Omental fat pad (tissue), 4 donors: Measurements from ENCODE around the gene KRT73. TPM values are rescaled to one million over a fixed set of nuclear protein-coding genes. Genes with fewer than 3 reads are reported as not detected.

Experiments used
- ATAC-seq: fragments of 150-250 bp; one replicate; pipeline ENCODE4 v1.9.1; 2016; ENCODE audit warnings: mild to moderate bottlenecking, moderate library complexity; ENCODE audit not compliant: low FRiP score
- DNase-seq: peaks from one replicate; pipeline ENCODE4 v3.0.0-alpha.2; 2019; ENCODE audit warnings: low spot score
- CTCF ChIP-seq, 3 donors: fragments of 450-650 bp; IDR thresholded peaks; one replicate each; pipeline ENCODE4 v1.5.1; 2016 to 2017; ENCODE audit warnings: antibody characterized with exemption in 3 of 3, mild to moderate bottlenecking in 3 of 3, moderate library complexity in 2 of 3
- total RNA-seq, 4 donors: library from RNA; depleted of rRNA; stranded (reverse); fragments of >200 nt; gene quantifications; one replicate each; pipeline ENCODE4 v1.1.0, GENCODE V29; 2016

KRT73 gene
- total RNA-seq = not detected

GRCh38 chr12:52618216-52618615 lies at the start of gene KRT73:
Gene KRT73, minus strand, starts transcription at chr12:52618559. Its CDS starts 35 bp downstream, at chr12:52618524.
- ATAC-seq = no peak
- TF ChIP-seq CTCF (IDR thresholded peaks at IDR 0.05) = no peak
- no peak for DNase-seq

GRCh38 chr12:52667931-52668330 lies 49.6 kb upstream of the KRT73 start:
- ATAC-seq (no peak), DNase-seq (no peak)
- no peak for TF ChIP-seq CTCF (IDR thresholded peaks at IDR 0.05)

GRCh38 chr12:52667509-52667908 lies 49.1 kb upstream of the KRT73 start:
- DNase-seq = no peak
- no peak for ATAC-seq
- TF ChIP-seq CTCF (IDR thresholded peaks at IDR 0.05) = no peak

GRCh38 chr12:52666471-52666870 lies 48.1 kb upstream of the KRT73 start:
- no peak for ATAC-seq
- DNase-seq = no peak
- TF ChIP-seq CTCF (IDR thresholded peaks at IDR 0.05) = no peak

DNA sequence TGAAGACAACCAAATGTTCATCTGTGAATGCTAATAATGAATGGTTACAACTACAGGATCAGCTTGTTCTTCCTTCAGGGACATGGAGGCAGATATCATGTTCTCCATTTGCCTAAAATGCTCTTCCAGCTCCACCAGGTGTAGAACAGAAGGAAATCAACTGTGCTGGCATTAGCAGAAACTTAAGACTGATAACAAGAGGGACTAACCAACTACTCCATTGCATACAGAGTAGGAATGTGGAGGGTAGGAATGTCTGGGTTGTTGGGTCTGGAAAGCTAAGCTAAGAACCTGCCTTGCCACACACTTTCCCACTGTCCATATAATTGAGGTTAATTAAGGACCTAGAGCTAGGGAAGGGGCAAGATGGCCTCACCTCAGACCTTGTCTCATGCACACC lies 45.1 kb upstream of the KRT73 start:
- TF ChIP-seq CTCF (IDR thresholded peaks at IDR 0.05) = no peak
- ATAC-seq = no peak
- DNase-seq = no peak

- no peak for ATAC-seq
- no peak for TF ChIP-seq CTCF (IDR thresholded peaks at IDR 0.05)
- DNase-seq = no peak
These were observed 44.5 kb upstream of the KRT73 start for GRCh38 chr12:52662918-52663229.

DNA sequence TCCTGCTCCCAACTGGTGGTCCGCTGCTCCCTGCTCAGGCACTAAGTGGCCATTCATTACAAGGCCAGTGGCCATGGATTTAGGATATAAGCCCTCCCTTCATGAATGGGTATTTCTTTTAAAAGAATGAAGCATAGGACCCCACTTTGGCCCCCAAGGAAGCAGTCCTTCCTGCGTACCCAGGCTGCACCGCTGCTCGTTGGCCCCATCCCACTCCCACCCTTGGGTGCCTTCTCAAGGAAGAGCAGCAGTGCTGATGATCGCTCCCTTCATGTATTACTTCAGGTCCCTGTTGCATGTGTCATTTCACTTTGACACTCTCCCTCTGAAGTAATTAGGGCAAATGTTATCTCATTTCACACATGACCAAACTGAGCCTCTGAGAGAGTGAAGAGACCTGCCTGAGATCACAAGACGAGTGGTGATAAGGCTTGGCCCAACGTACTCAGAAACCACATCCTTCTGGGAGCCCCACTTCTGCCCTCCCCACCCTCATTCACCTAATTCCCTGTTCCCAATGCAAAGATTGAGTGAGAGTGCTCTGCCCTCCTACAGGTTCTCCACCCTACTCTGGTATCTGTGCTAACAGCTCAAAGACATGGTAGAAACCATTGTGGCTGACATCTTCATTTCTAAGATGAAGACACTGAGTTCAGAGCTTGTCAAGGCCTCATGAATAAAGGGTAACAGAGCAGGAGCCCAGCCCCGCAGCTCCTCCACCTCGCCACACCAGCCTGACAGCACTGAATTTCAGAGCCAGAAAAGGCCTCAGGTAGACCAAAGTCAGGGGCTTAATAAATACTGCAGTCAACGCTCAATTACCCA lies 43.9 kb upstream of the KRT73 start:
- ATAC-seq (no peak), DNase-seq (no peak)
- no peak for TF ChIP-seq CTCF (IDR thresholded peaks at IDR 0.05)
